ENCODE results near the gene TREML4.

The TREML4 gene

DNA sequence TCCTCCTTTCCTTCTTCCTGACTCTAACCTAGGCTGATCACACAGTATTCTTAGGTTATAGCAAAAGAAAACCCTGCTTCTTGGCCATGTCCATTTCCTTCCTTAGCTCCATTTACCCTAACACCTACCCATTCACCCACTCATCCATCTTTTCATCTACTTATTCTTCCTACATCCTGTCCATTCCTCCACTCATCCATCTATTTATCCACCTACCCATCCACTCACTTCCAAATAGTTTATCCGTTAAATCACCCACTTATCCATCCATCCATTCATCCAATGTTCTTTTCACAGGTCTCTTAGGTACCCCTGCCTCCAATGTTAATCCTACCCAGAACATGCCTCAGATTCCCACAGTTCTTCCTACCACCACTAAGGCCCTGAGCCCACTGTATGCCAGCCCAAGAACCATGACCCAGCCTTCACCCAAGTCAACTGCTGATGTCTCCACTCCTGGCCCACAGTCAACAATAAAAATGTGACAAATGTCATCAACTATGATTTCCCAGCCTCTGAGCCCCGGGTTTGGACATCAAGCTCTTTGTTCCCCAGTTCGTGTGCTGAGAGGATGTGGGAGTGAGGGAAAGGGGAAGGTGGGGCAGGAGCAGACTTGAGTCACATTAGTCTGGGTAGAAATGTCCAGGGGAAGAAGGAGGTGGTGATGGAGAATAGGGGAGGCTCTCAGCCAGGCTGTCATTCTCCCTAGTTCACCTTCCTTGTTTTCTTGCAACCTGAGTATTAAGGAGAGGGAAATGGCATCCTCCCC, 24.4 kb downstream of the TREML4 start:
- no peak for DNase-seq (ENCODE audit: low read depth in 3 of 3, low spot score in 1 of 3)

DNA sequence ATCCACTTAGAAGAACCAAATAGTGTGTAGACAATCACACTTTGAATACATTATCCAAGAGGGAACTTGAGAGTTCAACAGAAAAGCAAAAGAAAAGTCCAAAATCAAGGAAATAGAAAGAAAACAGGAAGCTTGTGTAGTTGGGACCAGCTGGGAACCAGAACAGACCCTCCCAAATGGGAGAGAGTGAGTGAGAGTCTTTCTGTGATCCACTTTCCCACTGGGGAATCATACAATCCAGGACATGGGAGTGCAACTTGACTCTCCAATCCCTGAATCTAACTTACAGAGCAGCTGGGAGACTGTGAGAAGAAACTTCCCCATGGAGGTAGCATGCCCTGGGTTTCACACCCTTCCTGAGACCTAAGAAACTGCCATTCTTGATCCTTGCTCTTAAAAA, 27.0 kb downstream of the TREML4 start:
- DNase-seq (ENCODE audit: low read depth in 3 of 3, low spot score in 1 of 3), result no peak

DNA sequence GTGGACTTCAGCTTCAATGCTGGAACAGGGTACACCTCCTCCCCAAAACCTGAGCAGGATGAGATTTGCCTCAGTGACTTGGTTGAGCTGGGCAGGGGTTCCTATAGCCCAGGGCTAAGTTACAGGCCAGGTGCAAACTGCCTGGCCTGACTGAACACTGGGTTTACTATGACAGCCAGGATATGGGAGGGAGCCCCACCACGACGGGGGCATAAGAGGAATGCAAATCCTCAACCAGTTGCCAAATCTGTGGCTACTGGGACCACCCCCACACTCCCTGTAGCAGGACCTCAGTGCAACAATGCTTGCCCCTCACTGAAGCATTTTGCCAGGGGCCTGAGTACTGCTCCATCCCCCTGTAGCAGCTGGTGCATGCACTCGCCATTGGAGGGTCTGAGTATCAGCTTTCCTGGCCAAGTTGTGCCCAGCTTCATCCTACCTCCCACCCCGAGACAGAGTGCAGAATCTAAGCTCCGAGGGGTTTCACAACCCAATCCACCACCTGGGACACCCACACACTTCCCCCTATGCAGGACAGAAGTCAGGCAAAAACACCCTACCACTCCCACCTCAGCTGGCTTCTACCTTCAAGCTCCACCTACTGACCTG, 27.6 kb downstream of the TREML4 start:
- no peak for DNase-seq (ENCODE audit: low read depth in 3 of 3, low spot score in 1 of 3)

DNA sequence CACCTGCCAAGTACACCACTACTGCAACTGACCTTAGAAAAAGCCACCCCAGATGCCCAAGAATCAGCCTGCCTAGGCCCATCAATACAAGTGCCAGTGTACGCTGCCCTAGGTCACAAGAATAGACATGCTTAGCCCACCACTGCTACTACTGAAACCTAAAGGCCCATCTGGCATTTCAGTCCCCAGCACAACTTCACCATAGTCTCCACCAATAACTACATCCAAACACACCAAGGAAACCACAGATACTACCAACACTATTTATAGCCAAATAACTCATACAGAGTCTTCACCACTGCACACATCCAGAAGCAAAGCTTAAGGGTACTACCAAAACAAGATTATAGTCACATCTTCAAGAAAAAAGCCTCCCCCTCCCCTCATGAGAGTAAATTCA, 28.2 kb downstream of the TREML4 start:
- DNase-seq (ENCODE audit: low read depth in 3 of 3, low spot score in 1 of 3), result no peak

DNA sequence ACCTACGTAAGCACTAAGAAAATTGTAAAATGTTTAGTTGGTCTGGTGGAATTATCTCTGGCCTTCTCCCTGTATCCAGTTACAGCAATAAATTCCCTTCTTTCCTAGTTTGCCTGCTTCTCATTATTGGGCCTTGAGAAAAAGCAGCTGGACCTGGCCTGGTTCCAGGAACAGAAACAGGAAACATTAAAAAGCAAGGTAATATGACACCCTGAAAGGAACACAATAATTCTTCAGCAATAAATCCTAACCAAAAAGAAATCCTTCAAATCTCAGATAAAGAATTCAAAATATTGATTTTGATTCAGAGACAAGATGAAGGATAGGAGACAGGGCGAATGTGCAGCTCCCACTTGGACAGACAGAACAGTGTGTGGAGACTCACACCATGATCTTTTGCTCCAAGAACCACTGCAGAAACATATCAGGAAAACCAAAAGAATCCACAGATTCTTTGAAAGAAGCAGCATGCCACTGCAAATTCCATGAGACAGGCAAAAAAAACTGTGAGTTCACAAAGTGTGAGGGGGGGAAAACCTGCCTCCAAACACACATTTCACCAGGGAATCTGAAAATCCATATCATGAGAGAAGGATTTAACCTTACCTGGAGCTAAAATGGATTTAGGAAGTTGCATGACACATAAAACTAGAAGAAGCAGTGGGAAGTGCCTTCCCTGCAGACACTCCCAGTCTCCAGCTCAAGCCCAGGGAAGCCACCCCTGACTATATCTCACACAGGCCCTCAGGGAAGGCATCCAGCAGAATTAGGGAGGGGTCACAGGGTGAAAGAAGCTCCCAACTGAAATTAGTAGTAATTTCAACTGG, 29.4 kb downstream of the TREML4 start:
- no peak for DNase-seq (ENCODE audit: low read depth in 3 of 3, low spot score in 1 of 3)

DNA sequence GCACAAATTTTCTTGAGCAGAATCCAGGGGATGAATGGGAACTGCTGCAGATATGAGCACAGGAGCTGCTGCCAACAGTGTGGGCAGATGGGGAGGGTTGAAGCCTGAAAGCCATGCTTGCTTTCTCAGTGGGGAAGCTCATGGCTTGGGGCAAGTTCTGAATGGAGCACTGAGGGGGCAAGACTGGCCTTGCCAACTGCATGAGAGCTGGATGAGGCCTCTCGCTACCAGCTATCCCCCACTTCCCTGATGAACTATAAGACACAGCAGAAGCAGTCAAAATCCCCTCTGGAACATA, 30.0 kb downstream of the TREML4 start:
- DNase-seq (ENCODE audit: low read depth in 3 of 3, low spot score in 1 of 3), result no peak

DNA sequence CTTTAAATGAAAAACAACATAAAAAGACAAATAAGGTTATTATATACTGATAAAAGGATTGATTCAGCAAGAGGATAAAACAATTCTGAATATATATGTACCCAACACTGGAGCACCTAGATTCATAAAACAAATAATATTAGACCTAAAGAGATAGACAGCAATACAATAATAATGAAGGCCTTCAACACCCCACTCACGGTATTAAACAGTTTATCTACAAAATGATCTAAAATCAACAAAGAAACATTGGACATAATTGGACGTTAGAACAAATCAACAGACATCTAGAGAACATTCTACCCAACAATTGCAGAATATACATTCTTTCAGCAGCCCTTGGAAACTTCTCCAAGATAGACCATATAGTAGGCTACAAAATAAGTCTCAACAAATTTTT, 34.3 kb downstream of the TREML4 start:
- DNase-seq (ENCODE audit: low read depth in 3 of 3, low spot score in 1 of 3), result no peak

DNA sequence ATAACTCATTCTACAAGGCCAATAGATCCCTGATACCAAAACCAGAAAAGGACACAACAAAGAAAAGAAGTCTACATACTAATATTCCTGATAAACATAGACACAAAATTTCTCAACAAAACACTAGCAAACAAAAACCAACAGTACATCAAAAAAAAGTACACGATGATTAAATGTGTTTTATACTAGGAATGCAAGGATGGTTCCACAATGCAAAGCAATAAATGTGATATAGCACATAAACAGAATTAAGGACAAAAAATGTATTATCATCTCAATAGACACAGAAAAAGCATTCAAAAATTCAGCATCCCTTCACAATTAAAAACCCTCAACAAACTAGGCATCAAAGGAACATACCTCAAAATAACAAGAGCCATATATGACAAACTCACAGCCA, 35.1 kb downstream of the TREML4 start:
- no peak for DNase-seq (ENCODE audit: low read depth in 3 of 3, low spot score in 1 of 3)

DNA sequence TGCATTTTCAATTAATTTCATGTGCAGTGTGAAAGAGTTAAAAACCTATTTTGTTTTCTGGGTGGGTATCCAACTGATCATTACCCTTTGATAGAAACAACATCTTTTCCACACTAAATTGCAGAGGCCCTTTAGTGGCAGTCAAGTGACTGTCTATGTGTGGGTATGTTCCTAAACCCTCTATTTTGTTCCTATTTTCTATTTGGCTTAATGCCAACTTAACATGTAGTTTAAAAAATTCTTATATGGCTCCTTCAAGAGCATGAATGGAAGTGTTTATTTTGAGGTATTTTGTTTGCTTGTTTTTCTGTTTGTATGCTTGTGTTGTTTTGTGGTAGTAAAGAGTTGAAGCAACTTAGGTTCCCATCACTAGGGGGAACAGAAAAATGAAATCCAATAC, 38.4 kb downstream of the TREML4 start:
- no peak for DNase-seq (ENCODE audit: low read depth in 3 of 3, low spot score in 1 of 3)

DNA sequence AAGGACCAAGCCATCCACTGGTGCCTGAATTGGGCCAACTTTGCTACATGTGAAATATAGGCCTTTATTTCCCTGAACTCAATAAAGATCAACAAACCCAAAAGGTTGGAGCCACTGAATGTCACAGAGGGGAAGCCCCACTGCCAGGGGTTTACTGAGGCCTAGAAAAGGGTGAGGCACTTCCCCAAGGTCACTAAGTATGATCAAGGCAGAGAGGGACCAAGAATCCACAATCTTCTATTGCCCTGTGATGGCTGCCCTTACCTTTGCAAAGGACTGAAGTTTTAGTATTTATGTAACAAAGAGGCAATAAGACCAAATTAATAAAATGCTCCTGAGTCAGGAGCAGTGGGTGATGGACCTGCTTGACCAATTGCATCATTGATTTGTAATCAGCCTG, 40.3 kb downstream of the TREML4 start:
- DNase-seq (ENCODE audit: low read depth in 3 of 3, low spot score in 1 of 3), result no peak

DNA sequence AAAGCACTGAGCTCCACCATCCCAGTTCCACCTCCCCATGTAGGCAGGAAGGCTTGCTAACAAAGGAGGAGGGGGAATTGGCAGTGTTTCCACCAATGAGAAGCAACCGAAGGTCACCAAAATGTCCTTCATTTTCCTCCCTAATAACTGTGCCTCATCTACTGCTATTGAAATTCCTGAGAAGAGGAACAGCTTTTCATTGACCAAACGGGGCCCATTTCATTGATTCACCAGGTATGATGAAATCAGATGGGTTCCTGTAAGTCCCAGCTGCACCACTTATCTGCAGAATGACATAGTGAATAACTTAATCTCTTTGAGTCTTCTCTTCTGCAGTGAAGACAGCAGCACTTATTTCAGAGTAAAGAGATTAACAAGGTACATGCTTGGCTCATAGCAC, 41.0 kb downstream of the TREML4 start:
- no peak for DNase-seq (ENCODE audit: low read depth in 3 of 3, low spot score in 1 of 3)

DNA sequence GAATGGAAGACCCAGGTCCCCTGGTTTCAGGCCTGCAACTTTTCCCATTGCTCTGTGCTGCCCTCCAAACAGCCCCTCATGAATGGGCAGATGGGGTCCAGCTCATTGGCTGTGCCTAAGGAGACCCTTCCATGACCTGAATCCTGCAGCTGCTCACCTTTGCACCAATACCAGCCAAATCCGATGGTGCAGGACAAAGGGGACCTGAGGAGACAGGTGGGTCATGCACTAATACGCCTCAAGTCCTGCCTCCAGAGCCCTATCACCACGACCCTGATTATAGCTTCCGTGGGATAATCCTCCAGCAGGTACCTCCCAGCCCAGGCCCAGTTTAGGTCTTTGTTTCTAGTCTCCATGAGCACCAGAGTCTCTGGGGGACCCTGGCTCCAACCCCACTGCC, 41.6 kb downstream of the TREML4 start:
- no peak for DNase-seq (ENCODE audit: low read depth in 3 of 3, low spot score in 1 of 3)

DNA sequence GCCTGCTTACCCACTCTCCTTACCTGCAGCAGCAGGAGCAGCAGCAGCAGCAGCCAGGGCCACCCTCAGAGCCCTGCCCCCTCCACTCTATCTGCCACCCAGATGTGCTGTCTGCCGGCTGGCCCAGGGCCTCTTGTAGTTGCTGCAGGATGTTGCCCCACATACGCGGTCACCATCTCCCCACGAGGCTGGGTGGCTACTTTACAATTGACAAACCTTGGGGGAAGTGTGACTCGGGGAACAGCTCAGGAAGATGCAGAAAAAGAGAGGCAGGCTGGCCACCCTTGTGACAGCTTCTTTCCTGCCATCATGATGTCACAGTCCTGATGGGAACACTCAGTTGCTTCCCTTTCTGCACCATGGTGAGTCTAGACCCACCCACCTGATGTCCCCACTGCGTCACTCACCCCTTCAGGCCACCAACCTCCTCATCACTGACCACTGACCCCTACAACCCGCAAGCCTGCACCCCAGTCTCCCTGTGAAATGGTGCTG, 43.8 kb downstream of the TREML4 start:
- DNase-seq (ENCODE audit: low read depth in 3 of 3, low spot score in 1 of 3), result no peak

DNA sequence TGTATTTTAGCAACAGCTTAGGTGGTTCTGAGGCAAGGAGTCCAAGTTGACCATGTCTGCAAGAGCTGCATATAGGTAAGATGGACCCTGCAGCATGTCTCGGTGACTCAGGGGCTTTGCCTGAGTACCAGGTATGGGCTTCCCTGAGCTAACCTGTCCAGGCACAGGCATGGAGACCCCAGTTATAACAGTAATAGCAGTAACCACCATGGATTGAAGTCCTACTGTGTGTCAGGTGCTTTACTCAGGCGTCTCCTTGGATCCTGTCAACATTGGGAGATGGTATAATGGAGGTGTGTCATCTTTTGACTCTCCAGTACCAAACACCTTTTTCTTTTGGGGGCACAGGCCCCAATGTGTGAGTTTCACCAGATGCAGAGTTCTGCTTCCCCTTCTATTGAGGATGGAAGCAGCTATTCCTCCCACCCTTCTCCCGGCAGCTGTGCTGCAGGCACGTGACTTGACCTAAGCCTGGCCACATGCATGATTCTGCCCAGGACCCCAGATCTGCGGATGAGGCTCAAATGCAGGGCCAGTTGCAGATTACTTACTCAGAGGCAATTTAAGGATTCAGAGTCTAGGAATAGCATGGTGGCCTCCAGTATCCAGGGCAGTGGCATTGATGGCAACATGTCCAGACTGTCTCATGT, 44.6 kb downstream of the TREML4 start:
- DNase-seq (ENCODE audit: low read depth in 3 of 3, low spot score in 1 of 3), result no peak

DNA sequence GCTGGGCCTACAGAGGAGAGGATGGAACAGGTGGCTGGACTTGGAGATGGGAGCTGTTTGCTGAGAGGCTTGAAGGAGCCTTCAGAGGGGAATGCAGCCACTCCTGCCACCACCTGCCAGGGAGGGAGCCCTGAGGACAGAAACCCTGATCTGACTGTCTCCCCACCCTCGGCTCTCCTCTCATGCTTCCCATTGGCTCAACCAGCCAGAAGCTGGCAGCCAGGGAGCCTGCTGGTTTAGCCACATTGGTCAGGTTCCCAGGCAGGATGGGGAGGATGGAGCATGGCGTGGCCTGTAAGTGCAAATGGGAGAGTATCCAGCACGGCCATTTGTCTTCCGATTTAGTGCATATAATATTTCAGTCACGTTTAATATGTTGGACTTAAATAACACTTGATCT, 45.6 kb downstream of the TREML4 start:
- no peak for DNase-seq (ENCODE audit: low read depth in 3 of 3, low spot score in 1 of 3)

DNA sequence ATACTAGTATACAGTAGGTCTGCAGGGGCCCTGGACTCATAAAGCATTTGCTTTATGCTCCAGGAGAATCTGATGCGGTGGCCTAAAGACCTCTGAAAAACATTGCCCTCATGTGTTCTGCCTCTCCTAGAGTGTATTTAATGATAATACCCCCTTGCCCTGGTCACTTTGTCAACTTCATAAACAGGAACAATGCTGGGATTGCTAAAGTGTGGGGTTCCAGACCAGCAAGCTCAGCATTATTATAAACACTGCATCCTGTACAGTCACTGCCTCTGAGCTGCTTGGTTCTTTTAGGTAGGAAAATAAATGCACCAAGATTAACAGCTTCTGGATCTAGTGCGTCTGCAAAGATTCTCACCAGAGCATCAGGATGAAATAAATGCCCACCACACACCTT, 46.1 kb downstream of the TREML4 start:
- DNase-seq (ENCODE audit: low read depth in 3 of 3, low spot score in 1 of 3), result no peak

DNA sequence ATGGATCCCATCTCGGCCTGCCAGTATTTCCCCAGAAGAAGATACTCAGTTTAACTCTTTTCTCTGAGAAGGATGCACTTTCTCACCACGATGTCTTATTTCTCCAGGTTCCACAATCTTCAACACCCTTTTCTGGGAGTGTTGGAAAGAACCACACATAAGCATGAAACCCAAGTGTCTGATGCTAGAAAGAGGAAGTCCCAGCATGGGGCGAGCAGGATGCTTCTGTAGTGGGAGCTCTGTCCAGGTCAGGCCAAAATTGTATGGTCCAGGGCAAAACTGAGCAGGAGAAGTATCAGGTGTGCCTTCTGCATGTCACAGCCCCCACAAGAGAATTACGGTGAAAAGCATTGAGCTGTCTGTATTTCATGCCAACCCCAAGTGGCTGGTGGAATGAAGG, 47.3 kb downstream of the TREML4 start:
- DNase-seq (ENCODE audit: low read depth in 3 of 3, low spot score in 1 of 3), result no peak

DNA sequence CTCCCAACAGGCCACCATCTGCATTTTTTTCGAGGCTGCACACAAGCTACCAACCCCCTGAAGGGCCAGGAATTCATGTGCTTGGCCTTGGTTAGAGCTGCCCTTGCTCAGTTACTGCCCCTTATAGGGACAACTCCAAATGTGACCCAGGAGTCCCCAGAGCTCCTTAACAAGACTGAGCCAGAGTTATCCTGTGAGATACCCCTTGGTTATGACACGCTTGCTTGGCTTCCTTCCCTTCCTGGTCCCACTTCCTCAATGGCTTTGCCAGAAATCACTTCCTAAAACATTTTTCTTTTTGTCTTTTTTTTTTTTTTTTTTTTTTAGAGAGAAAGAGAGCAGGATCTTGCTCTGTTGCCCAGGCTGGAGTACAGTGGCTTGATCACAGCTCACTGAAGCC, 49.5 kb downstream of the TREML4 start:
- DNase-seq (ENCODE audit: low read depth in 3 of 3, low spot score in 1 of 3), result no peak

DNA sequence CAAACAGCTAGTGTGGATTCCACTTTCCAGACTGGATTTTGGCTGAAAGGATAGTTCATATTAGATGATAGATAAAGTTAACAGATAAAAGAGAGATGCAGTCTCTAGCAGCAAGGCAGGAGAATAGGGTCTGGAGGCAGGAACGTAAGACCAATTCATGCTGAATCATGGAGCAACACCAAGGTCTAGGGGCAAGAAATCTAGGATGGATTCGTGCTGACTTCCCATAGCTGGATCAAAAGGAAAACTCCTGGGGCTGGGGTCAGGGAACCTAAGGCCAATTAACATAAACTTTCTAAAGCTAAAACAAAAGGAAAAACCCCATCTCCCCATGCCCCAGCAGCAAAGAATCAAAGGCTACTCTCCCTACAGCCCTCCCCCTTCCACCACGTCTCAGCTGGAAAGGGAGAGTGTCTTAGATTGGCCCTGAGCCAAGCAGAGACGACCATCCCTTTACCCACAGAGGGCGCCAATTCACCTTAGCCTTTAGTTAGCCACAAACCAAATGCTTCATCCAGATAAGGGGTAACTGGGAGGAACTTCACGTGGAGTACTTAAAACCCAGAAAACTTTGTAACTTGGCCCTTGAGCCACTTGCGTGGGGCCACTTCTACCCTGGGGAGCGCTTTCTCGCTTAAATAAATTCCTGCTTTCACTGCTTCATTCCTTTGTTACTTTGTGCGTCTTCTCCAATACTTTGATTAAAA, 50.7 kb downstream of the TREML4 start:
- peak; percentile 18 to 45 (median 30) for DNase-seq (ENCODE audit: low read depth in 3 of 3, low spot score in 1 of 3)

DNA sequence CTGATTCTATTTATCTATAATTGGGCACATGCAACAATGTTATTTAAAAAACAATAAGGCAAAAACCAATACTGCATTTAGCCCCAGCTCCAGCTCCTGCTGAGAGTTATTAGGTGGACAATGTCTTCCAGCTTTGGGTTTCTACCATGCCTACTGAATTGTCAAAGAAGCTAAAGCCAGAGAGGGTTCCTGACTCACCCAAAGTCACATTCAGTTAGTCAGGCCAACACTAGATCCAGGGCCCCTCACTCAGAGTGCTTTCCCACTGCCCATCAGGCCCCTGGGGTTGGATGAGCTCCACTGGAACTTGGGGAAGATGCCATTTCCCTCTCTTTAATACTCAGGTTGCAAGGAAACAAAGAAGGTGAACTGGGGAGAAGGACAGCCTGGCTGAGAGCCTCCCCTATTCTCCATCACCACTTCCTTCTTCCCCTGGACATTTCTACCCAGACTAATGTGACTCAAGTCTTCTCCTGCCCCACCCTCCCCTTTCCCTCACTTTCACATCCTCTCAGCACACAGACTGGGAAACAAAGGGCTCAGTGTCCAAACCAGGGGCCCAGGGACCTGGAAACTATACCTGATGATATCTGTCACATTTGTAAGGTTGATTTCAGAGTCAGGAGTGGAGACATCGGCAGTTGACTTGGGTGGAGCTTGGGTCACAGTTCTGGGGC, 52.4 kb downstream of the TREML4 start:
- no peak for DNase-seq (ENCODE audit: low read depth in 3 of 3, low spot score in 1 of 3)

DNA sequence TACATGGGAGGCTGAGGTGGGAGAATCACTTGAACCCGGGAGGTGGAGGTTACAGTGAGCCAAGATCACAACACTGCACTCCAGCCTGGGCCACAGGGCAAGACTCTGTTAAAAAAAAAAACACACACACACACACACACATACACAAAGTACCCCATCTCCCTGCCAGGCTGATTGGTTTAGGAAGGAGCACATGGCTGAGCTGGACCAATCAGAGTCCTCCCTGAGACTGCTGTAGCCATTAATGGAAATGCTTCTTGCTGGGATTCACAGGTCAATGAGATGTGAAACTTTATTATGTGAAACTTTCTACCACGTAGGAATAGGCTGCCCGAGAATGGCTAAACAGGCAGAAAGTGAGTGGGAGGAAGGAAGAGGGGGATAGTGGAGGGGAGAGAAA, 55.5 kb downstream of the TREML4 start:
- no peak for DNase-seq (ENCODE audit: low read depth in 3 of 3, low spot score in 1 of 3)

Data from stimulated activated CD4-positive, alpha-beta T cell treated with anti-CD3 and anti-CD28 coated beads, TNF-alpha, amount 100 ng/mL, for 1 hour (primary cell).